Lower leg skin (tissue), 4 donors: ENCODE results near the gene C9. TPM values are rescaled to one million over a fixed set of nuclear protein-coding genes. Genes with fewer than 3 reads are reported as not detected.

Experiments
- DNase-seq, 2 donors: peaks; one replicate each; pipeline ENCODE4 v3.0.0-alpha.2; 2019; ENCODE audit warnings: low spot score in 2 of 2
- H3K4me3 ChIP-seq: fragments of 200-600 bp; sonication (generic); 2 replicates; pipeline ENCODE4 v1.5.1; 2017; ENCODE audit warnings: mild to moderate bottlenecking, low read depth; ENCODE audit not compliant: poor library complexity, severe bottlenecking
- POLR2A ChIP-seq, 2 donors: fragments of 450-650 bp; IDR thresholded peaks; one replicate each; pipeline ENCODE4 v1.6.1; 2016 to 2017; ENCODE audit warnings: antibody characterized with exemption in 2 of 2, mild to moderate bottlenecking in 1 of 2, moderate library complexity in 1 of 2
- WGBS, 2 donors: methylation state at CpG; one replicate each; pipeline ENCODE4 v1.1.5; 2018; 5-methylcytosine and 5-hydroxymethylcytosine counted together
- intact Hi-C: fragments of 100-400 bp; cut with DNase I; formaldehyde crosslinking; loops from one replicate; pipeline ENCODE4 v1.15.0; 2023; ENCODE audit warnings: low total_unique reads
- total RNA-seq, 4 donors: library from RNA; depleted of rRNA; stranded (reverse); fragments of >200 nt; gene quantifications; one replicate each; pipeline ENCODE4 v1.1.0, GENCODE V29; 2016
- TF ChIP-seq, protein P1 (sequence below), 3 donors: fragments of 450-650 bp; IDR thresholded peaks; one replicate each; pipeline ENCODE4 v1.5.1; 2016; ENCODE audit warnings: antibody characterized with exemption in 3 of 3, mild to moderate bottlenecking in 3 of 3, moderate library complexity in 2 of 3

The C9 gene
- total RNA-seq, 4 donors from 2014 or later, result not detected

DNA sequence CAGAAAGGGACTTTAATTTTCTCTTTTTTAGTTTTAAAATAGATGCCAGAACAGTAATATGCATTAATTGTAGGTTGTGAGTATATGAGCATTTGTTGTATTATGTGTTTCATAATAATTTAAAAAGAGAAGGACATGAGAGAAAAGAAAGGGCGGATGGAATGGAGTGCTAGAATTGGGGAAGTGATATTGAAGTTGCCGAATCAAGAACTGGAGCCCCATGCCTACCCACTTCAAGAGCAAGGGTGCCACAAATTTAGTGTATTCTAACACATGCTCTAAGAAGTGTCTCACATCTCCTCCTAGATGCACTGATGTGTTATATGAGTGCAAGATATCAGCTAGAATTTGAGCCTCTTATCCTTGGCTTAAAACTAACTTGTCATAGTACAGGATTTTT is 101.3 kb downstream of the C9 start:
- no peak overlapping the region for H3K4me3 ChIP-seq
- TF ChIP-seq, protein P1, sequence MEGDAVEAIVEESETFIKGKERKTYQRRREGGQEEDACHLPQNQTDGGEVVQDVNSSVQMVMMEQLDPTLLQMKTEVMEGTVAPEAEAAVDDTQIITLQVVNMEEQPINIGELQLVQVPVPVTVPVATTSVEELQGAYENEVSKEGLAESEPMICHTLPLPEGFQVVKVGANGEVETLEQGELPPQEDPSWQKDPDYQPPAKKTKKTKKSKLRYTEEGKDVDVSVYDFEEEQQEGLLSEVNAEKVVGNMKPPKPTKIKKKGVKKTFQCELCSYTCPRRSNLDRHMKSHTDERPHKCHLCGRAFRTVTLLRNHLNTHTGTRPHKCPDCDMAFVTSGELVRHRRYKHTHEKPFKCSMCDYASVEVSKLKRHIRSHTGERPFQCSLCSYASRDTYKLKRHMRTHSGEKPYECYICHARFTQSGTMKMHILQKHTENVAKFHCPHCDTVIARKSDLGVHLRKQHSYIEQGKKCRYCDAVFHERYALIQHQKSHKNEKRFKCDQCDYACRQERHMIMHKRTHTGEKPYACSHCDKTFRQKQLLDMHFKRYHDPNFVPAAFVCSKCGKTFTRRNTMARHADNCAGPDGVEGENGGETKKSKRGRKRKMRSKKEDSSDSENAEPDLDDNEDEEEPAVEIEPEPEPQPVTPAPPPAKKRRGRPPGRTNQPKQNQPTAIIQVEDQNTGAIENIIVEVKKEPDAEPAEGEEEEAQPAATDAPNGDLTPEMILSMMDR (IDR thresholded peaks at IDR 0.05), result no peak
- no peak for TF ChIP-seq POLR2A (IDR thresholded peaks at IDR 0.05)
- no peak for DNase-seq
- intact Hi-C loops, result no loop called here
- WGBS, 2 donors, result 89 to 92% methylated on average over 2 of the region's 2 CpGs

DNA sequence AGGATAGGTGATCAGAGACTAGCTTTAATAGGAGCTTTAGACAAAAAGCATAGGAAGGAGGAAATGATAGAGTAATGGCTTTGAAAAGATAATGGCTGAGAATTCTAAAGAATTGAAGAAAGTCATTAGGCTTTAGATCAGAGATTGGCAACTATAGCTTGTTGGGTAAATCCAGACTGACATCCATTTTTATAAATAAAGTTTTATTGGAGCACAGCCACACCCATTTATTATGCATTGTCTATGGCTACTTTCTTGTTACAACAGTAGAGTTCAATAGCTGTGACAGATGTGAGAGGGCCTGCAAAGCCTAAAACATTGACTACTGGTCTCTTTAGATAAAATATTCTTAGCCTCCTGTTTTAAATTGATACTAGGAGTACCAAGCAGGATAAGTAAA is 104.2 kb downstream of the C9 start:
- no peak overlapping the region for H3K4me3 ChIP-seq
- intact Hi-C loops, result no loop called here
- no peak for TF ChIP-seq POLR2A (IDR thresholded peaks at IDR 0.05)
- TF ChIP-seq, protein P1 (IDR thresholded peaks at IDR 0.05), result no peak
- no peak for DNase-seq

DNA sequence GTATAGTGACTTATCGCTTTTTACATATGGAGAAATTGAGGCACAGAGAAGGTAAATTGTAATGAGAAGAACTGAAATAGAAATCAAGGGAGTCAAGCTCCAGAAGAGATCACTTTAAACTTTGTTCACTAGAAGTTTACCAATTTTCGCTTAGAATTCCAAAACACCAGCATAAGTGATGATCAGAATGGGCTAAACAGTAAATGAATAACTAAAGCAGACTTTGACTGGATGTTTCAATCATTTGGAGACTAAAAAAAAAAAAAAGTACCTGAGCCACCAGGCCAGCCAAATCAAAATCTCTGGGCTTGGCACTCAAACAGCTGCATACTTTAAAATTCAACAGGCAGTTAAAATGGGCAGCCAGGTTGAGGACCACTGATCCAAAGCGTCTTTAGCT is 106.7 kb downstream of the C9 start:
- H3K4me3 ChIP-seq, result no peak overlapping the region
- TF ChIP-seq POLR2A (IDR thresholded peaks at IDR 0.05), result no peak
- TF ChIP-seq, protein P1 (IDR thresholded peaks at IDR 0.05), result no peak
- 88 to 95% methylated on average over 3 of the region's 3 CpGs for WGBS, 2 donors
- intact Hi-C loops, result no loop called here
- DNase-seq, result no peak

DNA sequence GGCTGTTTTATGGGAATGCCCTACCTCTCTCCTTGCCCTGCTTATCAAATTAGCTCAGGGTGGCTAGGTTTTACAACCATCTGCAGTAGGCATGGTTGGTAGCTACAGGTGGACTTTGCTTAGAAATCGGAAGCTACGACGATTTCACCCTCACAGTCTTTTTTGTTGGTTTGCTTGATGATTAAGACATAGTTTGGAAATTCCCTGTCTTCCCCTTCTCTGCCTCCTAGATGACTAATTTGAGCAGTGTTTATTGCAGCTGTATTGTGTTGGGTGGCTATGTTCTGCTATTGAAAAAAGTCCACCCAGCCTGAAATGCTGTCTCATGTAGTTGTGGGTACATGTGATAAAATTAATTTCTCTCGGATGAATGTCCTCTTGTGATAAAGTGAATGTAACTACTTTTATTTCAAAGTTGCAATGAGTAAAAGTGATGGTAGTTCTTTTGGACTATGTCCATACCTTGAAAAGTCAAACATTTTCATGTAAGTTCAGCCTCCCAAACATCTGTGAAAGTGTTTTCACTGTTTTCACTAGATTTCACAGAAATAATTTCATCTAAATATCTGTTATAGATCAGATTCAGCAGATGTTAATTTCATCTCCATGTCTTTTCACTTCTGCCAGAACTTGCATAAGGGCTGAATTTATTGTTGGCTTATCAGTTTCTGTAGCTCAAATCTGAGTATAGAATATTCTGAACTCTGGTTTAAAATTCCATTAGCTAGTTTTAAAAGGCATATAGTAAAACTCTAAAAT is 107.6 kb downstream of the C9 start:
- DNase-seq, result no peak
- TF ChIP-seq, protein P1 (IDR thresholded peaks at IDR 0.05), result no peak
- intact Hi-C loops, result no loop called here
- WGBS, 2 donors, result 20 to 42% methylated on average over 4 of the region's 4 CpGs
- no peak overlapping the region for H3K4me3 ChIP-seq

DNA sequence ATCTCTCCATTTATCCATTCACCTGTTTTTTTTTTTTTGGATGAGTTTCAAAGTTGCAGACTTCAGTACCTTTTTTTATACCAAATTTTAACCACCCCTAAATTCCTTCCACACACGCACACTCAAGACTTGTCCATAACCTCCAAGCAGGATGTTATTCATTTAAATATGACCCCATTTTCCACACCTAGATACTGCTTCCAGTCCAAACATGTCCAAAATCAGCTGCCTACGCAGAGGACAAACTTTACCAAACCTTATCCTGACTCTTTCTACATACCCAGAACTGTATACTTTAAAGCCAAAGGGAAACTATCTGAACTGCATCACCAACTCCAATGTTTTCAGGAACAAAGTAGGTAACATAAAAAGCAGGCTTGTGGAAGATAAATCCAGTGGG is 108.9 kb downstream of the C9 start:
- WGBS, 2 donors, result 66 to 68% methylated on average over 2 of the region's 2 CpGs
- intact Hi-C loops, result no loop called here
- no peak for TF ChIP-seq POLR2A (IDR thresholded peaks at IDR 0.05)
- TF ChIP-seq, protein P1 (IDR thresholded peaks at IDR 0.05), result no peak
- no peak overlapping the region for H3K4me3 ChIP-seq
- DNase-seq, result no peak

DNA sequence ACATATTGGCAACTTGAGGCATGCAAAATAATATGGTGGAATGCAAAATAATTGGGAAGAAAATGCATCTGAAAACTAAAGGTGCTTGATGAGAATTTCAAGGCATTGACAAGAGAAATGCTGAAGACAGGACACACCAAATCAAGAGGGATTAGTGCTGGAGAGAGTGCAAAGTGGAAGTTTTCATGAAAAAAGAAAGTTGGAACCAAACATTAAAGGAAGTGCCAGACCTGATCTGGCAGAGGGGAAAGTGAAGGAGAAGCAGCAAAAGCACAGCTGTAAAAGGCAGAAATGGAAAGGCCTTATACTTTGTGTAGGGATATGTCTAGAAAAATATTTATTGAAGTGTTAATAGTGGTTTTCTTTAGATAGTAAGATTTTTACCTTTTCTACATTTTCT is 109.6 kb downstream of the C9 start:
- H3K4me3 ChIP-seq, result no peak overlapping the region
- no peak for TF ChIP-seq POLR2A (IDR thresholded peaks at IDR 0.05)
- TF ChIP-seq, protein P1 (IDR thresholded peaks at IDR 0.05), result no peak
- intact Hi-C loops, result no loop called here
- no peak for DNase-seq
